Right lobe of liver (tissue), 6 donors: Measurements from ENCODE around the gene CSGALNACT2. TPM values are rescaled to one million over a fixed set of nuclear protein-coding genes. Genes with fewer than 3 reads are reported as not detected.
A peak's percentile ranks its signal among the peaks of the same experiment; 100 is the strongest.
"Not testable (repeated sequence)": the region's sequence is repeated elsewhere in the genome, so short reads cannot be mapped to it uniquely, and the experiment has no call there.

Source experiments
- ATAC-seq, 4 donors: fragments of 200-7000 bp; cut with Tn5 transposase; one replicate each; pipeline ENCODE4 v1.9.1; 2020; ENCODE audit warnings: mild to moderate bottlenecking in 4 of 4, moderate library complexity in 4 of 4
- DNase-seq, 3 donors: peaks; one replicate each; pipeline ENCODE4 v3.0.0-alpha.2; 2020
- H3K27ac ChIP-seq, 3 donors: fragments of 200-600 bp; one replicate each; pipeline ENCODE4 v1.8.0; 2022
- H3K27me3 ChIP-seq, 2 donors: fragments of 200-600 bp; one replicate each; pipeline ENCODE4 v1.8.0; 2022
- H3K36me3 ChIP-seq, 4 donors: fragments of 200-600 bp; sonication (generic) in 1 of 4; one replicate each; pipeline versions ENCODE4 v1.5.1 to v1.8.0; 2017 to 2022; ENCODE audit warnings: control low read depth in 1 of 4
- H3K4me1 ChIP-seq, 4 donors: fragments of 200-600 bp; sonication (generic) in 1 of 4; one replicate each; pipeline versions ENCODE4 v1.5.1 to v1.8.0; 2017 to 2022; ENCODE audit warnings: control low read depth in 1 of 4
- H3K4me3 ChIP-seq, 3 donors: fragments of 200-600 bp; one replicate each; pipeline ENCODE4 v1.8.0; 2022
- H3K9me3 ChIP-seq, 4 donors: fragments of 200-600 bp; sonication (generic) in 1 of 4; one replicate each; pipeline versions ENCODE4 v1.5.1 to v1.8.0; 2017 to 2022; ENCODE audit warnings: control low read depth in 1 of 4
- CTCF ChIP-seq, 4 donors: fragments of 200-600 bp in 3 of 4; fragments of 450-650 bp in 1 of 4; IDR thresholded peaks; one replicate each; pipeline versions ENCODE4 v1.5.1 to v1.8.0; 2016 to 2022; ENCODE audit warnings: antibody characterized with exemption in 4 of 4, mild to moderate bottlenecking in 2 of 4
- POLR2A ChIP-seq: fragments of 450-650 bp; IDR thresholded peaks from one replicate; pipeline ENCODE4 v1.6.1; 2017; ENCODE audit warnings: antibody characterized with exemption, mild to moderate bottlenecking
- WGBS: methylation state at CpG from one replicate; pipeline ENCODE4 v1.1.6; 2018; ENCODE audit warnings: low coverage, low lambda C conversion rate; ENCODE audit not compliant: insufficient coverage; ENCODE audit errors: missing lambda C conversion rate; 5-methylcytosine and 5-hydroxymethylcytosine counted together
- intact Hi-C, 2 donors: fragments of 100-400 bp; cut with DNase I; formaldehyde crosslinking; loops; one replicate each; pipeline versions ENCODE4 v1.11.2 to v1.14.1; 2022
- total RNA-seq, 6 experiments: library from RNA; depleted of rRNA in 2 of 6; stranded (reverse); fragments of >200 nt in 2 of 6; fragmentation: NEBNext Ultra II Directional in 3 of 6; extraction: Animal tissue kit (Norgen Biotek cat#: 25700) in 3 of 6; gene quantifications; one replicate each; pipeline versions ENCODE4 v1.1.0 to v1.2.4, GENCODE V29; 2016 to 2023
- donor health status: DM: no; HTN: yes; CAD: no.
- donor health status: DM: no; HTN: no; CAD: no.
- donor health status: DM: no; HTN: no; CAD: no.
- donor health status: DM: no; HTN: yes; CAD: no.
- donor health status: DM: no; HTN: yes; CAD: no.

CSGALNACT2 gene
- total RNA-seq, 6 experiments from 2014 or later: 5.4 to 11.1 (median 8.3) TPM

- WGBS: 40% methylated on average over 3 of the region's 3 CpGs
- Histone ChIP-seq H3K36me3 (no peaks in the 10 kb centered on the region), H3K4me1 (no peaks in the 10 kb centered on the region), H3K4me3 (no peak overlapping the region), H3K27me3 (no peaks in the 10 kb centered on the region), H3K27ac (no peak overlapping the region), H3K9me3 (no peaks in the 10 kb centered on the region)
- DNase-seq: no peak
- no peak for ATAC-seq
- intact Hi-C loops: no loop called here
- TF ChIP-seq CTCF (IDR thresholded peaks at IDR 0.05): no peak
- no peak for TF ChIP-seq POLR2A
Observed at GRCh38 chr10:43091846-43092245, 46.4 kb upstream of the CSGALNACT2 start.

DNA sequence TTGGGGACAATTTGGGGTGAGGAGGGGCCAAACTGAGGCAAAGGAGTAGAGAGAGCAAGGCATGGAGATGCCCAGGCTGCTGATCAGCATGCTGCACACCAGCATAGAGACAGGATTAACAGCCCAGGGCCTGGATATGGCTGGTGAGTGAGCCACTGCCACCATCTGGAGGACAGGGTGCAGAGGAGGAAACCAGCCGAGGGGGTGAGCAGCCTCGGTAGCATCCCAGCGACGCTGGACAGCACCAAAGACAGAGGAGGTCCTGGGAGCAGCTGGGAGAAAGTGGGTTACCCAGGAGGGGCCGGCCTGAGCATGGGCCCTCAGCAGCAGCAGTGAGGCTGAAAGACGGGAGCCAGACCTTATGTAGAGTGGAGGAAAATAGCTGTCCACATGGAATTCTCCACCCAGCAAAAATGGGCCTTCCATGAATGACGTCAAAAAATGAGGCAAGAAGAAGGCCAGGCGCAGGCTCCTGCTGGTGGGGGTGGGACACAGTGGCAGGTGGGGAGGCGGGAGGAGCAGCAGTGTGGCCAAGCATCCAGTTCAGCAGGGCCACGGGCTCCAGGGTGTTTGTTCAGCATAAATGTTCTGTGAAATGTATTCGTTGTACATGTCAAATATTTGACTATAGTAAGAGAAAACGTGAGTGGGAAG is 44.7 kb upstream of the CSGALNACT2 start:
- Histone ChIP-seq H3K27ac (no peak overlapping the region), H3K4me3 (no peak overlapping the region), H3K4me1 (no peaks in the 10 kb centered on the region), H3K27me3 (no peaks in the 10 kb centered on the region), H3K36me3 (no peaks in the 10 kb centered on the region), H3K9me3 (no peaks in the 10 kb centered on the region)
- intact Hi-C loops: no loop called here
- ATAC-seq: peak; percentile 28 to 57 (median 49)
- DNase-seq: no peak
- no peak for TF ChIP-seq POLR2A
- peak in 1 of 4 donors; percentile 16 for TF ChIP-seq CTCF (IDR thresholded peaks at IDR 0.05)
- 30% methylated on average over 12 of the region's 12 CpGs for WGBS

DNA sequence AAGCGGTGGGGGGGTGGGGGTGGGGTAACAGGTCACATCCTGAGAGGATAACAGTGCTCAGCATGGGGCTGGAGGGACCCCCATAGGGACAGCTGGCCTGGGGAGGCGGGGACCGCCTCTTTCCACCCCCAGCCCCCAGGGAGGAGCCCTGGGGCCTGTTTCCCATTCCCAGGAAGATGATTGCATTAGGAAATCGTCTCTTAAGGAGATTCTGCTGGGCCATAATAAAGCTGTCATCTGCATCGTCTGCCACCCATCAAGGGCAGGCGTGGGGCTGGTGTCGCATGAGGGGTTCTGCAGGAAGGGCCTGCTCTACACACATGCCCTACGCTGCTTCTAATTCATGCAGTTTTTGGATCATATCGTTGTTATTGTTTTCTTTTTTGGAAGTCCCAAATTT is 44.2 kb upstream of the CSGALNACT2 start:
- no peak for DNase-seq
- 67% methylated on average over 7 of the region's 9 CpGs for WGBS
- no peak overlapping the region for H3K4me3 ChIP-seq
- no peaks in the 10 kb centered on the region for H3K4me1 ChIP-seq
- ATAC-seq: no peak
- no peak overlapping the region for H3K27ac ChIP-seq
- intact Hi-C loops: no loop called here
- no peaks in the 10 kb centered on the region for H3K27me3 ChIP-seq
- no peaks in the 10 kb centered on the region for H3K9me3 ChIP-seq
- no peaks in the 10 kb centered on the region for H3K36me3 ChIP-seq
- TF ChIP-seq POLR2A (no peak), CTCF (IDR thresholded peaks at IDR 0.05) (no peak)

DNA sequence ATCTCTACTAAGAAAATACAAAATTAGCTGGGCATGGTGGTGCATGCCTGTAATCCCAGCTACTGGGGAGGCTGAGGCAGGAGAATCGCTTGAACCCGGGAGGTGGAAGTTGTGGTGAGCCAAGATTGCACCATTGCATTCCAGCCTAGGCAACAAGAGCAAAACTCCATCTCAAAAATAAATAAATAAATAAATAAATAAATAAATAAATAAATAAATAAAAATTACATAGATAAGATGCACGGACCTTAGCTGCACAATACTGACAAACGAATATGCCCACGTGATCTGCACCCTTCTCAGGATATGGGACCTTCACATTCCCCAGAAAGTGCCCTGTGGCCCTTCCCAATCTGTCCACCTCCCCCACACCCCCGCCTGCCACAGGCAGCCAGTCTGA is 38.9 kb upstream of the CSGALNACT2 start:
- H3K27me3 ChIP-seq, ATAC-seq, H3K9me3 ChIP-seq, H3K36me3 ChIP-seq, DNase-seq, intact Hi-C loops, H3K4me3 ChIP-seq, H3K27ac ChIP-seq, H3K4me1 ChIP-seq: not testable (repeated sequence)
- 73% methylated on average over 5 of the region's 6 CpGs for WGBS

GRCh38 chr10:43099928-43100327 is 38.3 kb upstream of the CSGALNACT2 start:
- WGBS: 70% methylated on average over 4 of the region's 4 CpGs
- no peak for ATAC-seq
- DNase-seq: no peak
- no peak overlapping the region for H3K4me3 ChIP-seq
- H3K27me3 ChIP-seq: no peaks in the 10 kb centered on the region
- H3K9me3 ChIP-seq: no peaks in the 10 kb centered on the region
- H3K36me3 ChIP-seq: no peaks in the 10 kb centered on the region
- intact Hi-C loops: loop anchor here (5.0 to 10.0 kb wide), 3 partner anchors 225 to 545 kb away; no protein-coding TSS in a partner anchor
- no peak overlapping the region for H3K27ac ChIP-seq
- peaks cover 0 to 1% (median 0%) of the 10 kb centered on the region in 4 donors for H3K4me1 ChIP-seq
- TF ChIP-seq POLR2A (no peak), CTCF (IDR thresholded peaks at IDR 0.05) (no peak)
